H1 (cell line): ENCODE results near the gene TACC2. TPM values are rescaled to one million over a fixed set of nuclear protein-coding genes. Genes with fewer than 3 reads are reported as not detected.

Experiments used
- CTCF ChIP-seq, 3 experiments: IDR thresholded peaks; 1 replicate in 2 of 3; 2 replicates in 1 of 3; pipeline versions ENCODE4 v1.5.1 to v1.6.1; 2011; ENCODE audit warnings: low read length in 3 of 3, mild to moderate bottlenecking in 3 of 3, inconsistent platforms in 2 of 3, low read depth in 1 of 3, moderate library complexity in 1 of 3; ENCODE audit not compliant: insufficient read depth in 1 of 3; ENCODE audit errors: control extremely low read depth in 1 of 3
- TEAD4 ChIP-seq: IDR thresholded peaks from 2 replicates; pipeline ENCODE4 v1.6.1; 2012; ENCODE audit warnings: low read depth, low read length, inconsistent platforms, mixed read lengths
- polyA plus RNA-seq, 7 experiments: library from polyadenylated mRNA; depleted of rRNA in 3 of 7; stranded (reverse) in 5 of 7; unstranded in 2 of 7; fragments of >200 nt in 5 of 7; fragments of 200-250 nt in 2 of 7; gene quantifications; 1 replicate in 5 of 7; 2 replicates in 1 of 7; 4 replicates in 1 of 7; pipeline versions ENCODE4 v1.2.1 to v1.2.3, GENCODE V29; 2011 to 2013; ENCODE audit warnings: missing spikeins in 2 of 7, mixed read lengths in 2 of 7
- total RNA-seq: library from RNA; stranded (reverse); fragmentation: NEBNext Ultra II Directional; extraction: Animal tissue kit (Norgen Biotek cat#: 25700); gene quantifications from 2 replicates; pipeline ENCODE4 v1.2.1, GENCODE V29; 2021

Gene TACC2
- total and polyA plus RNA-seq, 2 of the 8 experiments (the other 6 are each of a cell fraction or from before 2014, with no cell fraction given), result 21.2 to 46.6 TPM

- no peak for TF ChIP-seq CTCF (IDR thresholded peaks at IDR 0.05; ENCODE audit: control extremely low read depth in 1 of 3, insufficient read depth in 1 of 3, low read depth in 1 of 3, low read length in 3 of 3)
- TF ChIP-seq TEAD4, result no peak
These were observed 205.3 kb downstream of the TACC2 start (continued) for GRCh38 chr10:122194251-122194650.
